GM12878 (cell line): ENCODE data around the gene ETV2. TPM values are rescaled to one million over a fixed set of nuclear protein-coding genes. Genes with fewer than 3 reads are reported as not detected.

Experiments
- BHLHE40 ChIP-seq, 2 experiments: fragments of 450-650 bp in 1 of 2; IDR thresholded peaks; 2 replicates each; pipeline ENCODE4 v1.6.1; 2011 to 2017; ENCODE audit warnings: low read depth in 2 of 2, borderline replicate concordance in 1 of 2, improper control_type of control experiment in 1 of 2, low read length in 1 of 2, mild to moderate bottlenecking in 1 of 2
- CBX5 ChIP-seq: sonication (generic); IDR thresholded peaks from 2 replicates; pipeline ENCODE4 v1.6.1; 2016; ENCODE audit warnings: low read depth, moderate library complexity, mild to moderate bottlenecking, inconsistent platforms
- CEBPB ChIP-seq, 2 experiments: fragments of 150-350 bp in 1 of 2; IDR thresholded peaks; 2 replicates each; pipeline ENCODE4 v1.6.1; 2012 to 2014; ENCODE audit warnings: low read depth in 2 of 2, low read length in 2 of 2, borderline replicate concordance in 1 of 2, inconsistent platforms in 1 of 2
- FOXK2 ChIP-seq: fragments of 450-650 bp; IDR thresholded peaks from 2 replicates; pipeline ENCODE4 v1.6.1; 2017; ENCODE audit warnings: mild to moderate bottlenecking, moderate library complexity
- HCFC1 ChIP-seq: fragments of 150-350 bp; IDR thresholded peaks from 2 replicates; pipeline ENCODE4 v1.6.1; 2014; ENCODE audit warnings: low read length
- HDAC6 ChIP-seq: fragments of 200-600 bp; sonication (generic); IDR thresholded peaks from one replicate; pipeline ENCODE4 v1.8.0; 2017; ENCODE audit warnings: antibody characterized with exemption; ENCODE audit not compliant: unreplicated experiment
- JUND ChIP-seq: IDR thresholded peaks from 2 replicates; pipeline ENCODE4 v1.6.1; 2012; ENCODE audit warnings: low read depth, mild to moderate bottlenecking, low read length, improper control_type of control experiment, moderate library complexity
- KAT2A ChIP-seq: conservative IDR thresholded peaks from 2 replicates; pipeline ENCODE4 v1.6.1; 2011; ENCODE audit warnings: low read depth, low read length; ENCODE audit not compliant: control insufficient read depth
- LARP7 ChIP-seq: fragments of 450-650 bp; IDR thresholded peaks from 2 replicates; pipeline ENCODE4 v1.6.1; 2017; ENCODE audit warnings: mild to moderate bottlenecking
- MYC ChIP-seq: IDR thresholded peaks from 2 replicates; pipeline ENCODE4 v1.6.1; 2011; ENCODE audit warnings: mild to moderate bottlenecking, low read length, moderate library complexity, inconsistent platforms; ENCODE audit not compliant: insufficient read depth, insufficient replicate concordance, insufficient read length, severe bottlenecking
- NFXL1 ChIP-seq: fragments of 450-650 bp; IDR thresholded peaks from 2 replicates; pipeline ENCODE4 v1.6.1; 2017; ENCODE audit warnings: antibody characterized with exemption, mild to moderate bottlenecking, borderline replicate concordance
- NR2C2 ChIP-seq: IDR thresholded peaks from 2 replicates; pipeline ENCODE4 v1.6.1; 2011; ENCODE audit warnings: borderline replicate concordance, low read depth; ENCODE audit not compliant: control insufficient read depth, insufficient read length
- POLR2A ChIP-seq: IDR thresholded peaks from 2 replicates; pipeline ENCODE4 v1.6.1; 2011; ENCODE audit warnings: low read depth, mild to moderate bottlenecking, low read length
- RBBP5 ChIP-seq: fragments of 200-600 bp; sonication (generic); conservative IDR thresholded peaks from 2 replicates; pipeline ENCODE4 v1.6.1; 2016
- RELA ChIP-seq: fragments of 450-650 bp; IDR thresholded peaks from 2 replicates; pipeline ENCODE4 v1.8.0; 2014; ENCODE audit warnings: borderline replicate concordance; ENCODE audit not compliant: partially characterized antibody
- SMC3 ChIP-seq: IDR thresholded peaks from 2 replicates; pipeline ENCODE4 v1.6.1; 2011; ENCODE audit warnings: low read length, improper control_type of control experiment, borderline replicate concordance
- SP1 ChIP-seq: IDR thresholded peaks from one replicate; pipeline ENCODE4 v1.6.1; 2011; ENCODE audit warnings: low read depth, low read length
- SREBF2 ChIP-seq: IDR thresholded peaks from 2 replicates; pipeline ENCODE4 v1.6.1; 2012; ENCODE audit warnings: mild to moderate bottlenecking, low read length
- WRNIP1 ChIP-seq: IDR thresholded peaks from 2 replicates; pipeline ENCODE4 v1.6.1; 2011; ENCODE audit warnings: low read depth, low read length, improper control_type of control experiment, borderline replicate concordance
- ZBED1 ChIP-seq: IDR thresholded peaks from 2 replicates; pipeline ENCODE4 v1.6.1; 2016; ENCODE audit warnings: borderline replicate concordance
- ZNF217 ChIP-seq: fragments of 450-650 bp; IDR thresholded peaks from 2 replicates; pipeline ENCODE4 v1.6.1; 2017; ENCODE audit warnings: antibody characterized with exemption, mild to moderate bottlenecking
- ZSCAN29 ChIP-seq: fragments of 450-650 bp; IDR thresholded peaks from 2 replicates; pipeline ENCODE4 v1.6.1; 2017; ENCODE audit warnings: mild to moderate bottlenecking, moderate library complexity
- polyA plus RNA-seq, 11 experiments: library from polyadenylated mRNA; depleted of rRNA in 4 of 11; unstranded in 6 of 11; stranded (reverse) in 5 of 11; fragments of >200 nt; fragmentation: Nextera tagmentation in 4 of 11; fragmentation: Illumina TruSeq in 1 of 11; extraction: Ambion mirVana in 4 of 11; extraction: Trizol in 1 of 11; gene quantifications; 1 replicate in 1 of 11; 2 replicates in 10 of 11; pipeline versions ENCODE4 v1.2.1 to v1.2.3, GENCODE V29; 2011 to 2016; ENCODE audit warnings: inconsistent platforms in 2 of 11, missing spikeins in 2 of 11, low read depth in 1 of 11
- total RNA-seq, 4 experiments: library from RNA; depleted of rRNA in 3 of 4; stranded (reverse); fragments of >200 nt in 3 of 4; fragmentation: Illumina TruSeq in 1 of 4; extraction: Trizol in 1 of 4; gene quantifications; 2 replicates each; pipeline versions ENCODE4 v1.2.1 to v1.2.3, GENCODE V29; 2013 to 2021
- TF ChIP-seq, protein P1 (sequence below): IDR thresholded peaks from 2 replicates; pipeline ENCODE4 v1.6.1; 2011; ENCODE audit warnings: mild to moderate bottlenecking, low read depth, low read length, moderate library complexity; ENCODE audit not compliant: insufficient replicate concordance
- TF ChIP-seq, protein P2 (sequence below): fragments of 450-650 bp; IDR thresholded peaks from 2 replicates; pipeline ENCODE4 v1.6.1; 2017; ENCODE audit warnings: mild to moderate bottlenecking, low read depth, inconsistent platforms; ENCODE audit not compliant: poor library complexity, severe bottlenecking
- TF ChIP-seq, protein P3 (sequence below): IDR thresholded peaks from 2 replicates; pipeline ENCODE4 v1.6.1; 2012; ENCODE audit warnings: mild to moderate bottlenecking, low read depth, low read length

Gene ETV2
- total and polyA plus RNA-seq, 10 of the 15 experiments (the other 5 are each of a cell fraction or from before 2014, with no cell fraction given), result 0.10 to 1.4 (median 0.54) TPM; not detected in 1

DNA sequence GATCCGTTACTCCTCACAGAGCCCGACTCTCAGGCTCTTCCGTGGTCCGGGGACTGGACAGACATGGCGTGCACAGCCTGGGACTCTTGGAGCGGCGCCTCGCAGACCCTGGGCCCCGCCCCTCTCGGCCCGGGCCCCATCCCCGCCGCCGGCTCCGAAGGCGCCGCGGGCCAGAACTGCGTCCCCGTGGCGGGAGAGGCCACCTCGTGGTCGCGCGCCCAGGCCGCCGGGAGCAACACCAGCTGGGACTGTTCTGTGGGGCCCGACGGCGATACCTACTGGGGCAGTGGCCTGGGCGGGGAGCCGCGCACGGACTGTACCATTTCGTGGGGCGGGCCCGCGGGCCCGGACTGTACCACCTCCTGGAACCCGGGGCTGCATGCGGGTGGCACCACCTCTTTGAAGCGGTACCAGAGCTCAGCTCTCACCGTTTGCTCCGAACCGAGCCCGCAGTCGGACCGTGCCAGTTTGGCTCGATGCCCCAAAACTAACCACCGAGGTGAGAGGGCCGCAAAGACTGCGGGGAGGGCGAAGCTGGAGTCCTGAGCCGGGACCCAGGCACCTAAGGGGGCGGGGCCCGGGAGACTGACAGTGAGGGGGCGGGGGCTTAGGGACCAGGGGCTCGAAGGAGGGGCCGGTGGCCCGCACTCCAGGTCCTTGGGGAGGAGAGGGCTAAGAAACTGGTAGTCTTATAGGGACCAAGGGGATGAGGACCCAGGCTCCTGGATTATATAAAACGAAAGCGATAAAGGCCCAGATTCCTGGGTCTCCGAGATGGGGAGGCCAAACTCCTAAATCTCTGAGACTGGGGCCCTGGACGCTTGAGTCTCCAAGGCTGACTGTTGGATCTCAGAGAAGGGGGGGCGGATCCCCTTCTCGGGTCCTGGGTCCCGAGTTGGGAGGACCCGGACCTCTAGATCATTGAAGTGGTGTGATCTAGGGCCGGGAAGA, 2.0 kb downstream of the ETV2 start (continued):
- TF ChIP-seq, protein P1, sequence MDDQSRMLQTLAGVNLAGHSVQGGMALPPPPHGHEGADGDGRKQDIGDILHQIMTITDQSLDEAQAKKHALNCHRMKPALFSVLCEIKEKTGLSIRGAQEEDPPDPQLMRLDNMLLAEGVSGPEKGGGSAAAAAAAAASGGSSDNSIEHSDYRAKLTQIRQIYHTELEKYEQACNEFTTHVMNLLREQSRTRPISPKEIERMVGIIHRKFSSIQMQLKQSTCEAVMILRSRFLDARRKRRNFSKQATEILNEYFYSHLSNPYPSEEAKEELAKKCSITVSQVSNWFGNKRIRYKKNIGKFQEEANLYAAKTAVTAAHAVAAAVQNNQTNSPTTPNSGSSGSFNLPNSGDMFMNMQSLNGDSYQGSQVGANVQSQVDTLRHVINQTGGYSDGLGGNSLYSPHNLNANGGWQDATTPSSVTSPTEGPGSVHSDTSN, result peak; percentile 89
- TF ChIP-seq CBX5 (no peak), ZBED1 (no peak), NFXL1 (no peak), SMC3 (0 out of 2 replicates have a peak, but pooled peaks have one; percentile 10), NR2C2 (no peak), POLR2A (peak; percentile 97), LARP7 (peak; percentile 91), SP1 (peak; percentile 66), RBBP5 (no peak), HCFC1 (no peak), WRNIP1 (no peak), JUND (peak; percentile 99), ZSCAN29 (no peak), CEBPB (IDR thresholded peaks at IDR 0.05; ENCODE audit: borderline replicate concordance in 1 of 2, low read depth in 2 of 2, low read length in 2 of 2) (no peak), HDAC6 (no peak), SREBF2 (no peak), BHLHE40 (IDR thresholded peaks at IDR 0.05; ENCODE audit: borderline replicate concordance in 1 of 2, low read depth in 2 of 2, low read length in 1 of 2) (peak; percentile 98), ZNF217 (no peak), KAT2A (no peak), RELA (peak; percentile 74), MYC (no peak), FOXK2 (peak; percentile 98)
- TF ChIP-seq, protein P2, sequence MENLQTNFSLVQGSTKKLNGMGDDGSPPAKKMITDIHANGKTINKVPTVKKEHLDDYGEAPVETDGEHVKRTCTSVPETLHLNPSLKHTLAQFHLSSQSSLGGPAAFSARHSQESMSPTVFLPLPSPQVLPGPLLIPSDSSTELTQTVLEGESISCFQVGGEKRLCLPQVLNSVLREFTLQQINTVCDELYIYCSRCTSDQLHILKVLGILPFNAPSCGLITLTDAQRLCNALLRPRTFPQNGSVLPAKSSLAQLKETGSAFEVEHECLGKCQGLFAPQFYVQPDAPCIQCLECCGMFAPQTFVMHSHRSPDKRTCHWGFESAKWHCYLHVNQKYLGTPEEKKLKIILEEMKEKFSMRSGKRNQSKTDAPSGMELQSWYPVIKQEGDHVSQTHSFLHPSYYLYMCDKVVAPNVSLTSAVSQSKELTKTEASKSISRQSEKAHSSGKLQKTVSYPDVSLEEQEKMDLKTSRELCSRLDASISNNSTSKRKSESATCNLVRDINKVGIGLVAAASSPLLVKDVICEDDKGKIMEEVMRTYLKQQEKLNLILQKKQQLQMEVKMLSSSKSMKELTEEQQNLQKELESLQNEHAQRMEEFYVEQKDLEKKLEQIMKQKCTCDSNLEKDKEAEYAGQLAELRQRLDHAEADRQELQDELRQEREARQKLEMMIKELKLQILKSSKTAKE, result peak; percentile 89
- TF ChIP-seq, protein P3, sequence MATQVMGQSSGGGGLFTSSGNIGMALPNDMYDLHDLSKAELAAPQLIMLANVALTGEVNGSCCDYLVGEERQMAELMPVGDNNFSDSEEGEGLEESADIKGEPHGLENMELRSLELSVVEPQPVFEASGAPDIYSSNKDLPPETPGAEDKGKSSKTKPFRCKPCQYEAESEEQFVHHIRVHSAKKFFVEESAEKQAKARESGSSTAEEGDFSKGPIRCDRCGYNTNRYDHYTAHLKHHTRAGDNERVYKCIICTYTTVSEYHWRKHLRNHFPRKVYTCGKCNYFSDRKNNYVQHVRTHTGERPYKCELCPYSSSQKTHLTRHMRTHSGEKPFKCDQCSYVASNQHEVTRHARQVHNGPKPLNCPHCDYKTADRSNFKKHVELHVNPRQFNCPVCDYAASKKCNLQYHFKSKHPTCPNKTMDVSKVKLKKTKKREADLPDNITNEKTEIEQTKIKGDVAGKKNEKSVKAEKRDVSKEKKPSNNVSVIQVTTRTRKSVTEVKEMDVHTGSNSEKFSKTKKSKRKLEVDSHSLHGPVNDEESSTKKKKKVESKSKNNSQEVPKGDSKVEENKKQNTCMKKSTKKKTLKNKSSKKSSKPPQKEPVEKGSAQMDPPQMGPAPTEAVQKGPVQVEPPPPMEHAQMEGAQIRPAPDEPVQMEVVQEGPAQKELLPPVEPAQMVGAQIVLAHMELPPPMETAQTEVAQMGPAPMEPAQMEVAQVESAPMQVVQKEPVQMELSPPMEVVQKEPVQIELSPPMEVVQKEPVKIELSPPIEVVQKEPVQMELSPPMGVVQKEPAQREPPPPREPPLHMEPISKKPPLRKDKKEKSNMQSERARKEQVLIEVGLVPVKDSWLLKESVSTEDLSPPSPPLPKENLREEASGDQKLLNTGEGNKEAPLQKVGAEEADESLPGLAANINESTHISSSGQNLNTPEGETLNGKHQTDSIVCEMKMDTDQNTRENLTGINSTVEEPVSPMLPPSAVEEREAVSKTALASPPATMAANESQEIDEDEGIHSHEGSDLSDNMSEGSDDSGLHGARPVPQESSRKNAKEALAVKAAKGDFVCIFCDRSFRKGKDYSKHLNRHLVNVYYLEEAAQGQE, result no peak
